8988T (cell line): ENCODE results near the gene RPS2.

Experiments used
- DNase-seq: peaks from one replicate; pipeline ENCODE4 v3.0.0; 2011

The RPS2 gene

DNA sequence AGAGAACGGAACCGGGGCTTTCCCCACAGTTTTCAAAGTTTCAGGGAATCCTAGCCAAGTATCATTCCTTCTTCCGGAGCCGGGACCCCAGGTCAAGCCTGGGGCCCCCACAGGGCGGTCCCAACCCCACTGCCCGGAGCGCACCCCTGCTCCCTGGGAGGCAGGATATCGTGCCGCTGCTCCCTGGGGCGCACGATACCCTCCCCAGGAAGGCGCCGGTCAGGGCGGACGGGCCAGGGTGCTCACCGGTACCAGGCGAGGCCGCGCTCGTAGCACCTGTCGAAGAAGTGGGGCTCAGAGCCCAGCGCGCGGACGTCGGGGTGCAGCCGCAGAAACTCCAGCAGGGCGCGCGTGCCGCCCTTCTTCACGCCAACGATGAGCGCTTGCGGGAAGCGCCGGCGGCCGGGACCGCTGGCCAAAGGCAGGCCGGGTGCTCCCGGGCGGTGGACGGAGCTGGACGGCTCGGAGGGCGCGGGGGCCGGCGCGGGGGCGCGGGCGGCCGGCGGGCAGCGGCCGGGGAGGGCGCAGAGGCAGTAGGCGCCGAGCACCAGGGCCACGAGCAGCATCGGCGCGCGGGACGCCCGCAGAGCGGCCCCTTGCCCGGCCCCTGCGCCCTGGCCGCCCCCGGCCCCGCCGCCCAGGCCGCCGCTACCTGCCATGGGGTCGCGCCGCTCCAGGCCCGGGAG is 46.8 kb downstream of the RPS2 start:
- no peak for DNase-seq

DNA sequence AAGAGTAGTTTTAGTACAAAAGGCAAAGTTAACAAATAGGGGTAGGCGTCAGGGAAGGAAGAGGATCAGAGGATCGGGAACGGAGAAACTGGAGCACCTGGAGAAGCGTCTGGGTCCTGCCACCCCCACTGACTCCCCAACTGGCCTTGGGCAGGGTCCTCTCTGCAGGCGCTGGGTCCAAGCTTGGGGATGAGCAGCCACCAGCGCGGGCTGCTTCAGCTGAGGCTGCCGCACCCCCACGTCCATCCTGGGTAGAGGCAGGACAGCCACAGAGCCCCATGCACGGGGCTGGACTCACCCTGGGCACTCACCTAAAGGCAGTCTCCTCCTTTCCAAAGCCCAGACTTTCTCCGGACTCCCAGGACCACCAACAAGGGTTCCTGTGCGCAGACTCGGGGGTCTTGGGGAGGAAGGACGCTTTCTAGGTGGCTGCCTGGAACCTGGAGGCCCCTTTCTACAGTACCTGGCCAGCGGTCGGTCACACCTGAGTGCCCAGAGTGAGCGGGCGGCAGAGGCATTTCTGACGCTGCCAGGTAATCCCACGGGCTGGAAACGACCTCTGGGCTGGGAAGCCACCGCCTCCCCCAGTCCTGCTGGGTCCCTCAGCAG is 47.5 kb downstream of the RPS2 start:
- no peak for DNase-seq

DNA sequence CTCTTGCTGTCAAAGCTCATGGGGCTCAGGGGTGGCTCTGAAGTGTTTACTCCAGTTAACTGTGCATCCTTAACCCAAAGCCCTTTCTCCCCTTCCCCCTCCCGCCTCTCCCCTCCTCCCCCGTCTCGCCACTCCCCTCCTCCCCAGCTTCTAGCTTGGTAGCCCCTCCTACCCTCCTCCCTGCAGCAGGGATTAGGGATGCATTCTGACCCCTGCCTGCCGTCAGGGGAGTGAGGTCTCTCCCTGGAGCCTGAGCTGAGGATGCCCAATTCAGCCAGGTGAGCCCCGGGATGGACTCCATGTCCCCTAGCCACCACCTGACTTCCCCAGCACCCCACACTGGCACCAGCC is 48.0 kb downstream of the RPS2 start:
- DNase-seq: no peak

DNA sequence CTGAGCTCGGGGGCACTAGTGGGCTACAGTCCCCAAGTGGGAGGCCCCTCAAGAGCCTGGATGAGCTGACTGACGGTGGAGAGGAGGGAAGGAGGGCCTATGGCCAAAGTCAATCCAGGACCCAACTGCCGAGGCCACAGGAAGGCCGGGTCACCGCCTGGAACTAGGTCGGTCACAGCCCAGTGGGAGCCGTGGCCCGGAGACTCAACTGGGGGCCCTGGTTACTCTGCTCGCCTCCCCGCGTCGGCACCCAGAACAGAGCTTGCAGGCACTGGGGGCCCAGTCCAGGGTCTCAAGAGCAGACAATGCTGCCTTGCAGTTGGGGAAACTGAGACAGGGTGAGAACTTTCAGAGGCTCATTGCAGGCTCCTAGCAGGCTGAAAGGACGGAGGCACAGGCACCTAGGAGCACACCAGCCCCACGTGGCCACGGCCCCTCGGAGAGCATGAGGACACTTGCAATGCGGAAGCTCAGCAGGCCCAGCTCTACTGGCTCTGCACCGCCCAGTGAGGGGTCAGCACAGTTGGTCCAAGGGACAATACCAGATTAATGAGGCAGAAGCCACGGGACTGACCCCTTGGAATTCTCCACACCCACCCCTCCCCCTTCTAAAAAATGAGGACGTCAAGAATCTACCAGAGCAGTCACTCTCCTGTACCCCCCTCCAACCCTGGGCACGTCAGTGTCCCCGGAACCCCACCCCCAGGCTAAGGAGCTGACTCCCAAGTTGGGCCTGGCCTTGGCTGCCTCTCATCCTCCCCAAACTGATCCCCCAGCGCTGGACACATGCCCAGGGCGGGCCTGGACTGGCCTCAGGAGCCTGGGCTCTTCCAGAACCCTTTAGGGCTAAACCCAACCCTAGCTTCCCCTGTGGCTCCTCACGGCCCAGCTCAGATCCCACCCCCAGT is 48.6 kb downstream of the RPS2 start:
- no peak for DNase-seq

DNA sequence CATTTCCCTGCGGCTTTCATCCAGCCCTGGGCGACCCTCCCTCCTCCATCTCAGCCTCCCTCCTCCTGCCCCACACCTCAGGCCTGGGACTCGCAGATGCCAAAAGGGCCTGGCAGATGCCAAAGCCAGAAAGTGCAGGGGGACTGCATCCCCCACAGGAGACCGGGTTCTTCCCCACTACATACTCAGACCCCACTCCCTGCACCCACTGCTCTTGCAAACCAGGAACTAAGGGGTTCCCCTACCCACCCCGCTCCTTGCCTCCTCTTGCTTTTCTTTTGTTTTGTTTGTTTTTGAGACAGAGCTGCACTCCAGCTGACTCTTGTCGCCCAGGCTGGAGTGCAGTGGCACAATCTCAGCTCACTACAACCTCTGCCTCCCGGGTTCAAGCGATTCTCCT is 49.6 kb downstream of the RPS2 start:
- DNase-seq: no peak

DNA sequence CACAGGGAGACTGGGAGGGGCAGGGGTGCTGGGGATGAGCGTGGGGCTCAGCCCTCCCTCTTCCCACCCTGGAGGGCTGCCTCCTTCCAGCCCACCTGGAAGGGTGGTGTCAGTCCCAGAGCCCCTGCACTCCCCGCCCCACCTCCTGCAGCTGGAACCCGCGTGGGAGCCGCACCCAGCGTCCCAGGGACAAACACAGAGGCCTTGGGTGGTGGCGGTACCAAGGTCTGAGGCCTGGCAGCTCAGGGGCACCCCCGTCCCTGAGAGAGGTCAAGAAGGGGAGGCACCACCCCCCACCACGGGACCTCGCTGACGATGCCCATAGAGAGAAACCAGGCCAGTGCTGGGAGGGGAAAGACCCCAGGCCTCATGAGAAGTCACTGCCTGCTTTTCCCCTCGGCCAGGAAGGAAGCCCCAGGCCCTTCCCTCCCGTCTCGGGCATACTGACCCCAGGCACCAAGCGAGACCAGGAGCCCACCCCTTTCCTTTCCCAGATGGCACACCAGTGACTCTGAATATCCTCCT is 50.5 kb downstream of the RPS2 start:
- DNase-seq: no peak

DNA sequence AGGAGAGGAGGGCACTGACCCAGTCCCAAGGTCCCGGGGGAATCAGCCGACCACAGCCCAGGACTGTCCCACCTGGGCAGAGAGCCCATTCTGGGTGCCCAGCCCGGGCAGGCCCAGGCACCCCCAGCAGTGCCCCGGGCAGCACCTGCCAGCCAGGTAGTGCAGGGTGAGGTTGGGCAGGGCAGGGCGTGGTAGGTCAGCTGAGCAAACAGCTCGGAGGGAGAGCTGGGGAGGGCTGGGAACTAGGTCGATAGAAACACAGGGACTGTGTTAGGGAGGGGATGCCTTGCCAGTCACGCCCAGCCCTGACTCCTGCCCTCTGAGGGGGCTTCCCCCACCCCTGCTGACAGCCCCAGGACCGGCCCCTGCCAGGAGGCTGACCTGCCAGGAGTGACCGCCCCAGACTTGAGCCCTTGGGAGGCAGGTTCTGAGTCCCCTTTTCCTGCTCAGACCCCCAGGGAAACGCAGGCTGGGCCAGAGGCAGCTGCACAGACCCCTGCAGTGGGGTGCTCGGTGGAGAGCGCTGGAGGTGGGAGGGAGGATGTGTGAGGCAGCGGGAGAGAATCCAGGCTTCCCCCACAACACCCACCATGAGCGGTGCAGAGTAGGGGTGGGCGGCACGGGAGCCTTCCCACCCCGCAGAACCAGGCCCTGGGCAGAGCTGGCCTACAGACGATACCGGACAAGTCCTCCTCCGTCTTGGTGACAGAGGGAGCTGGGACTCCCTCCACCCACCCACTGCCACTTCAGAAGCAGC is 51.1 kb downstream of the RPS2 start:
- no peak for DNase-seq

DNA sequence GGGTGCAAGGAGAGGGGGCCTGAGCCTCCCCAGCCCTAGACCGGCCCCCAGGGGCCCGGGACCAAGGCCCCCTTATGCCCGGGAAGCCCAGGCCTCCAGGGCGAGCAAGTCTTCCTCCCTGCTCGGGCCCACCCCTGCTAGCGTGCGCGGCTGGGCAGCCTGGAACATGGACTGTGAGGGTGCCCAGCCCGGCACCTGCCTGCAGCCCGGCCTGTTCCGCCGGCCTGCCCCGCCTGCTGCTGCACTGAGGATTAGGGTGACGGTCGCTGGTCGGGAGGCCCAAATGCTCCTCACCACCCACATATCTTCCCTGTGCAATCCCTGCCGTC is 52.4 kb downstream of the RPS2 start:
- DNase-seq: no peak
